ACHN (cell line): ENCODE data around the gene DDRGK1.
"Not testable (repeated sequence)": the region's sequence is repeated elsewhere in the genome, so short reads cannot be mapped to it uniquely, and the experiment has no call there.

Source experiments
- DNase-seq: peaks from one replicate; pipeline ENCODE4 v3.0.0-alpha.2; 2015
- in situ Hi-C: cut with HindIII; loops from 2 replicates; pipeline ENCODE4 v1.10.0; 2017; ENCODE audit warnings: low sequenced_read_pairs, low pct_ligation_motif_present, low pct_unique_long_range_greater_than_20kb

Gene DDRGK1

GRCh38 chr20:3158968-3159431, 45.5 kb downstream of the DDRGK1 start:
- peak; percentile 28 for DNase-seq
- in situ Hi-C loops = no loop called here

- in situ Hi-C loops = no loop called here
- DNase-seq = no peak
Measured at GRCh38 chr20:3157817-3158216, 46.7 kb downstream of the DDRGK1 start.

GRCh38 chr20:3156811-3157619, 47.5 kb downstream of the DDRGK1 start:
- DNase-seq = no peak
- in situ Hi-C loops = no loop called here

GRCh38 chr20:3152057-3152644, 52.3 kb downstream of the DDRGK1 start:
- in situ Hi-C loops, DNase-seq: not testable (repeated sequence)

- no peak for DNase-seq
- in situ Hi-C loops = no loop called here
Measured at GRCh38 chr20:3150908-3151307, 53.6 kb downstream of the DDRGK1 start.

- peak; percentile 16 for DNase-seq
- in situ Hi-C loops = no loop called here
Measured at GRCh38 chr20:3146732-3147341, 57.6 kb downstream of the DDRGK1 start.

- in situ Hi-C loops = no loop called here
- no peak for DNase-seq
Measured at GRCh38 chr20:3141757-3142156, 62.7 kb downstream of the DDRGK1 start.
